ENCODE measurements around the gene ARIH2.

Gene ARIH2

GRCh38 chr3:49020330-49021212 lies 101.9 kb downstream of the ARIH2 start:
- no peak for DNase-seq

- peak; percentile 97 for DNase-seq
These were observed 102.7 kb downstream of the ARIH2 start for GRCh38 chr3:49021213-49021812.

DNA sequence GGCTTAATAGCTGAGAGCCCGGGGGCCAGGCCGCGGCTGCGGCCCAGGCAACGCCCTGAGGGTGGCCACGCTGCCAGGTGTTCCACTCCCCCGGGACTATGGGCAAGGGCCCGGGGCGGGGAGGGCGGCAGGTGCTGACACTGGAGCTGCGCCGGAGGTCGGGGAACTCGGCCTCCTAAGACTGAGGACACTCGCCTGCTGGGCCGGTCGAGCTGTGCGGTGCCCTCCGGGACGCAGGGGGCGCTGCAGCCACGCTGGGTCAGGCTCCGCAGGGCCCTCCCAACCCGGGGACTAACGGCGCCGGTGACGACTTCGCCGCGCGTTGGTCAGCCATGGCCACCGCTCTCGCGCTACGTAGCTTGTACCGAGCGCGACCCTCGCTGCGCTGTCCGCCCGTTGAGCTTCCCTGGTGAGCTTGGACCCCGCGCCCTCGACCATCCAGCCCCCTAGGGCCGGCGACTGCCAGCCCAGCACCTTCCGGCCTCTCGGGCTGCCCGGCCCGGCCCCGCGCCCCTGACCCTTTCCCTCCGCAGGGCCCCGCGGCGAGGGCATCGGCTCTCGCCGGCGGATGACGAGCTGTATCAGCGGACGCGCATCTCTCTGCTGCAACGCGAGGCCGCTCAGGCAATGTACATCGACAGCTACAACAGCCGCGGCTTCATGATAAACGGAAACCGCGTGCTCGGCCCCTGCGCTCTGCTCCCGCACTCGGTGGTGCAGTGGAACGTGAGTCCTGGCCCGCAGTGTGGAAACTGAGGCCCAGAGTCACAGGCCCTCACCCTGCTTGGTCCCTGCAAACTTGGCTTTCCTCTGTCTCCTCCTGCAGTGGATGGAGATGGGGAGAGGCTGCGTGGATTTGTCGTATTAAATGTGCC lies 103.4 kb downstream of the ARIH2 start, which contains the start of gene NDUFAF3:
NDUFAF3 (plus strand) TSS at position 309 of the 875 bp plus-strand sequence; CDS start at position 333, 24 bp downstream.
- peak; percentile 91 for DNase-seq

- no peak for DNase-seq
These were observed 104.1 kb downstream of the ARIH2 start for GRCh38 chr3:49022688-49023171.

DNA sequence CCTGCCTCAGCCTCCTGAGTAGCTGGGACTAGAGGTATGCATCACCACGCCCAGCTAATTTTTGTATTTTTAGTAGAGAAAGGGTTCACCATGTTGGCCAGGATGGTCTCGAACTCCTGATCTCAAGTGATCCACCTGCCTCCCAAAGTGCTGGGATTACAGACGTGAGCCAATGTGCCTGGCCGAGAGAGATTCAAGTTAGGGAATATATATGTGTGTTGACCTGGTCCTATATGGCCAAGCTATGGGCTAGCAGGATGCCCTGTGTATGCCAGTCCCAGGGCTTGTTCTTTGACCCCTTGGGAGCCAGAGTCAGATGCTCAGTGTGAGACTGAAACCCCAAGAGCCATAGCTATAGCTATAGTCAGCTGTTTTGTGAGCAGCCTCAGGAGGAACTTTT lies 105.1 kb downstream of the ARIH2 start:
- no peak for DNase-seq

DNA sequence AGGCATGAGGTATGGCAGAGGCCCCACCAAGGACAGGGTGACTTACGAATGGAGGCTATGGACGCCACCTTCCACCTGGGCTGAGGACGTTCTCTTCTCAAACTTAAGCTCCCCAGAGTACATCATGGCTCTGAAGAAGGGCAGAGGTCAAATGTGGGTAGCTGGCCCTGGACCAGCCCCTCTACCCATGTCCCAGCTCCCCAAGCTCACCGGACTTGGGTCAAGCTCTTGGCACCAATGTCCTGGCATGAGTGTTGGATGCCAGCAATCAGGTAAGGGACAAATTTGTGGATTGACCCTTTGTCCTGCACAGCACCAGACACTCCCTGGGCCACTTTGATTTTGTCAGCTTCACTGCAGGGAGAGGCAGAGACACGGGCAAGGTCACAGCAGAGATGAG lies 105.8 kb downstream of the ARIH2 start:
- no peak for DNase-seq

GRCh38 chr3:49025005-49025792 lies 106.6 kb downstream of the ARIH2 start:
- DNase-seq: no peak

DNA sequence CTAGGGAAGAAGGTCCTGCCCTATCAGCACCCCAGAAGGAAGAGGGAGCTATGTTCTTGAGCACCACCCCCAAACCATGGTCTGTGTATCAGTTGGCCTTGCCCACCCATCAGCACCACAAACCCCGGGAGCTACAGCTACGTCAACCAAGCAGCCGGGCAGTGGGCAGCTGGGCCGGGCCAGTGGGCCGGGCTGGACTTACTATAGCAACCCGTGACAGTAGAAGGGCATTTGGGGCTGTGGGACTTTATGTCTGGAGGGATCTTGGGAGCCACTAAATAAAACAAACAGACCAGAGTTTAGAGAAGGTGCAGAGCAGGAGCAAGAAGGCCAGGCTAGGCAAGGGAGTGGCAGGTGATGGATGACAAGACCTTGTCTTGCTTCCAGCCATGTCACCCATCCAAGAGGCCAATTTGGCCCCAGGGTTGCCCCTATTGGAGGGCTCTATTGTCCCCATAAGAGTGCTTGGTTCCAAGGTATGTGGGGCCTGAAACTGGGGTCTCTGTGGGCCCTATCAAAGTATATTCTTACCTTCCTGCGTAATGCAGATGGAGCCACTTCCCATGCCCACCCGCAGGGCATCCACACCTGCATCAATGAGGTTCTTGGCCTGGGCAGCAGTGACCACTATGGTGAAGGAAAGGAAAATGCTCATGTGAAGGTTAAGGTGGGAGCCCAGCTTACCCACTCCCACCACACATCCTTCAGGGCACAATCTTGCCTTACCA lies 107.3 kb downstream of the ARIH2 start:
- DNase-seq: no peak

- DNase-seq: no peak
These were observed 107.9 kb downstream of the ARIH2 start for GRCh38 chr3:49026536-49026935.

DNA sequence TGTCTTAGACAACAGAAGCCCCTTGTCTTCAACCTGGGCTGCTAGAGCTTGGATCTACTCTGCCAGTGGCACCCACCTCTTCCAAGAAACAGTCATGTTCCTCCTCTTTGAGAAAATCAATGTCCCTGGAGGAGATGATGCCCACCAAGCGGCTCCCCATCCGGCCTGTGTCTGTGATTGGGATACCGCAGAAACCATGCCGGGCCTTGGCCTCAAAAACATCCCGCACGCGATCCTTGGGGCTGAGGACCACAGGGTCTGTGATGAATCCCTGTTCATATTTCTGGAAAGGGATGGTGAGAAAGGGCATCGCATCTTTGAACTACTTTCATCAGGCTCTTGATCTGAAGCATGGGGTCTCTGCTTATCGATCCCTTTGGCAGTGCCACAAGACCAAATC lies 109.0 kb downstream of the ARIH2 start:
- no peak for DNase-seq

DNA sequence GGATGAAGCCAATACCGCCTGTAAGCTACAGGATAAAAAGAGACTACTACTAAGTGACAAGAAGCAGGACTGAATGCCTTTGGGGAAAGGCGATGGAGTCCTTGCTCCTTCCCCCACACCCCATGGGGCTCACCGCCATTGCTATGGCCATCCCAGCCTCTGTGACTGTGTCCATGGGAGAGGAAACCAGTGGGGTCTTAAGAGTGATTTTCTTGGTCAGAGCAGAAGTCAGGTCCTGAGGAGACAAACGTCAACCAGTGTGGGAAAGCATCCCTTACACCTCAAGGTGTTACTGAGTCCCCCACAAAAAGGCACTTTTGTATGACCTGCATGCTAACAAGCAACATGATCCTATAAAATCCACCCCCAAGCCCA lies 109.6 kb downstream of the ARIH2 start:
- no peak for DNase-seq

DNA sequence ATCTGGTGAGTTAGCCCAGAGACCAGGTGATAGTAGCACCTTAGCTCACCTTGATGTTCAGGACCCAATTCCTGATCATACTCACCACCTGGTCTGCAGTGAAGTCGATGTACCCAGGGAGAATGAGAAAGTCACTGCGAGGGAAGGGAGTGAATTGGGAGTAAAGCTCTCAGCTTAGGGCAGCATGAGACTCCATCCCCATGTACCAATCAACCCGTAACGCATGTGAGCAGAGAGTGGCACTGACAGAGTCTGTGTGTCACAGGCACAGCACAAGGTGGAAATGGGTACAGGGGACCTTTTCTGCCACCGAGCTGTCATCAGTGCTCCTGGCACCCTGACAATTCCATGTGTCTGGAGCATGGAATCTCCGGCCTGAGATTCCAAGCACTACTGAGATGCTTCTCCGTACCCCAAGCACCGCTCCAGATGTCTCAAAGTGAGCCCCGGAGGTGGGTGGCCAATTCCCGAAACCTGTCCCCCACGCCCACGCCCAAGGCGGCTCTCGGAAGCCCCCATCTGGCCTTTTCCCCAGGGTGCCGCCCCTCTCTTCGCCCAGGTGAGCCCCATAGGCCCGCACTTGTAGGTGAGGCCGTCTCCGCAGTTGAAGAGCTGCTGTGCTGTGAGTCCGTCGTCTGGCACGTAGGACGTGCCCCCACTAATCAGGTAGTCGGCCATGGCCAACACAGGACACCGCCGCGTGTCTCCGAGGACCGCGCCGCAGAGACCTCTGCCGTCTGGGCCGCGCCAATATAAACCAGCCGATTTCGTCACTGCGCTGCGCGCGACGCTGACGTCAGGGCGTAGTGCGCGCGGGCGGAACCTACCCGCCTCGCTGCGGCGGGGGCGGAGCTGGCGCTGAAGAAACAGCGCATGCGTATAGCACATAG lies 110.3 kb downstream of the ARIH2 start, which contains the start of gene IMPDH2:
IMPDH2 (minus strand) TSS at position 726 of the 890 bp plus-strand sequence; CDS start at position 678, 48 bp downstream.
- DNase-seq: peak; percentile 92

GRCh38 chr3:49029563-49029884 lies 110.9 kb downstream of the ARIH2 start:
- no peak for DNase-seq

DNA sequence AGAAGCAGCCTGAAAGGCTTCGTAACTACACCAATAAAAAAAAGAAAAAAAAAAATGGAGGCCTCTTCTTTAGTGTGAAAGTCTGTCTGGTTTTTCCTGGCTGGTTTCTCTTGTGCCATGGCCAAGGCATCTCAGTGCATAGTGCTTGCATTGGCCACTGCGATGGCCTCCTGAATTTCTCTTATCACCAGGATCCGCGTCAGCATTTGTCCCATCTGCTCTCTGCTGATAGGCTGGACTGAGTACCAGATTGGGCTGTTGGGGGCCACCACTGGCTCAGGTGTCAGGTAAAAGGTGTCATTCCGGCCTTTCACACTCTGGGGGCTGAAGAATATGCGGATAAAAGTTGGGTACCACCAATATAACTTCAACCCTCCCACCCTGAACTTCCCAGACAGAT lies 111.7 kb downstream of the ARIH2 start:
- no peak for DNase-seq

DNA sequence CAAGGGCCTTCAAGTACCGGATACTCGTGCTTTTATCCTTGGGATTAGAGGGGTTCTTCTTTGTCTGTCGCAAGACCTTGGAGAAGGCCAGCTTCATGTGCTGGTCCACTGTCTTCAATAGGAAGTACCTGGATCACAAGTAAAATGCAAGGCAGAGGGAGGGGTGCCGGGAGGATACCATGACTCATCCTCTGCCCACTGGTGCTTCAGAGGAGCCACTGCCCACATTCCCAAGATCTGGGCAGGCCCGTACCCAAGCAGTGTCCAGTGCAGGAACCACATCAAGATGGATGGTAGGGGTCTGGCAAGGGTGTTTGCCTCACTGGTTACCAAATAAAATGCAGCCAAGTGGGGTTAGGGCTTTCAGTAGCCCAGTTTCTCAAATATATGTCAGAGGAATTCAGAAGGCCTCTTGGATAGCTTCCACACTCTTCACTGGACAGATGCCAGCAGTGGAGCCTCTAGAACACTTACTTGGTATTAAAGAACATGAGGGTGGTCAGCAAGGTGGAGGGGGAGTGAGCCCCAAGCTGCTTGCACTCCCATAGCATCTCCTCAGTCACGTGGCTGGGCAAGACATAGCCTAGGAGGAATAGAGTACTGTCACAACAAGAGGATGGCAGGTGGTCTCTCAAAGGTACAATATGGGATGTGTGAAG lies 114.1 kb downstream of the ARIH2 start:
- DNase-seq: no peak

DNA sequence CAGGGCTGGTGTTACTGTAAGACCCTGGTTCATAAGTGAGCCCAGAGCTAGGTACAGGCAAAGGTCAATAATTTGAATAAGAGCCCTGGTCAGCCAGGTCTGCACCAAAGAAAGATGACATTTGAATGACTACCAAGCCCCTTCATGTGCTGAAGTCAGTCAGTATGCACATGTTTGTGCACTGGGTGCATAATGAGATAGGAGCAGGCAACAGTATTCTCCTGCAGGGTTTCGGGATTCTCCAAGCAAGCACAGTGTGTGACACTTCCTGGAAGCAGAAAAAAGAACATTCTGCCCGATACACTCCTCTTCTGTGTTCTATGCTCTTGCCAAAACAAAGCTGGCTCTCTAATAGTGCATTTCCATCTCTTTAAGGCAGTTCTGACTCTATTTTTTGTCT lies 116.0 kb downstream of the ARIH2 start:
- DNase-seq: no peak

- DNase-seq: no peak
These were observed 116.6 kb downstream of the ARIH2 start for GRCh38 chr3:49035281-49035680.
